Heart left ventricle (tissue), 13 donors: Measurements from ENCODE around the gene HOXD9.

ENCODE experiments used
- POLR2A ChIP-seq, 2 donors: fragments of 450-650 bp; IDR thresholded peaks; one replicate each; pipeline ENCODE4 v1.6.1; 2017; ENCODE audit warnings: antibody characterized with exemption in 2 of 2, mild to moderate bottlenecking in 2 of 2, moderate library complexity in 2 of 2
- TF ChIP-seq, protein P1 (sequence below), 12 donors: fragments of 200-600 bp; sonication (generic) in 4 of 12; IDR thresholded peaks; one replicate each; pipeline versions ENCODE4 v1.5.0 to v1.8.0; 2018 to 2022; ENCODE audit warnings: antibody characterized with exemption in 12 of 12, mild to moderate bottlenecking in 5 of 12
- donor health status: ischemic (EF 13 %, LVEDD 7.1; RV severe dilation, severe dysfunction).
- donor health status: DM: no; HTN: yes; CAD: no.
- donor health status: DM: no; HTN: no; CAD: no.
- donor health status: ischemic (EF 25% LVEDD 6.9; RV normal size, moderate dysfunction).
- donor health status: ischemic (EF 25% LVEDD 5.7; RV mildly dilated, moderate dysfunction).
- donor health status: ischemic (EF 35%, LVEDD 5.7; RV mildly dilated, moderate dysfunction).
- donor health status: nonischemic (EF 11% LVEDD 7.7; RV severe dilation, severe dysfunction).
- donor health status: DM: yes; HTN: yes; CAD: no.
- donor health status: PGD.
- donor health status: ischemic (EF 29% LVEDD 5.4; RV normal size, mild dysfunction).
- donor health status: nonischemic (EF 23%, LVEDD 6.1; RV moderate dilation, normal function).

DNA sequence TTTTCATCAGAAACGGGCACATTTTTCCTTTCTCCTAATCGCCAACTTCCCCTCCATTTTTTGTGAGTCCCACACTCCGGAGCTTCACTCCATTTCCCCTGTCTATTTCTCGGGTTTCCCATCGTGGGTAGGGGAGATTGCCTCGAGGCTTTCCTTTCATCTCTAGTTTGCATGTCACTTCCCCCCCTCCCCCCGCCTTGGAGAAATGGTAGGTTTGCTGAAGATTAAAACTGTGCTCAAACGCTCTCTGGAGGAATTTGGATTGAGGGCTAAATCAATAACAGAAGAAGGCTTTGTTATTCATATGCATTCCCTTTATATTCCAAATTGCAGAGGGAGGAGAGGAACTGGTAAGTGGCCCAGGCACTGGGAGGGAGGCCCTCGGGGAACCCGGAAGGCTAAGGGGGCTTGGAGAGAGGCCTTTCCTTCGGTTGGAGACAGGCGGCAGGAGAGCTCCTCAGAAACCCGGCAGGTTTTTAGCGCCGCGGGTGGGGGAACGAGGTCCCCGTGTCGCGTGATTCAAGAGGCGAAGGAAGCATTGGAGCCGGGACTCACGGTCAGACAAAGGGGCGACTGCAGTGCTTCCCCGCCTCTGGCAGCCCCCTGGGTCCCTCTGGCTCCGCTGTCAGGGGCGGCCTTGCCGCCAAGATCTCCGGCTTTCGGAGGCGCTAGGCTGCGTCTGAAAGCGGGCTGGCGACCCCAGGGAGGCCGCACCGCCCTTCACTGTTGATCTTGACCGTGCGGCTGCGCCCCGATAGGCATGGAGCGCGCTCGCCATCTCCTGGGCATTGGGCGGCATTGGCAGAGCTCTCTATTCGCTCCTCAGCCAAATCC lies 25.3 kb upstream of the HOXD9 start:
- no peak for TF ChIP-seq POLR2A (IDR thresholded peaks at IDR 0.05)
- TF ChIP-seq, protein P1, sequence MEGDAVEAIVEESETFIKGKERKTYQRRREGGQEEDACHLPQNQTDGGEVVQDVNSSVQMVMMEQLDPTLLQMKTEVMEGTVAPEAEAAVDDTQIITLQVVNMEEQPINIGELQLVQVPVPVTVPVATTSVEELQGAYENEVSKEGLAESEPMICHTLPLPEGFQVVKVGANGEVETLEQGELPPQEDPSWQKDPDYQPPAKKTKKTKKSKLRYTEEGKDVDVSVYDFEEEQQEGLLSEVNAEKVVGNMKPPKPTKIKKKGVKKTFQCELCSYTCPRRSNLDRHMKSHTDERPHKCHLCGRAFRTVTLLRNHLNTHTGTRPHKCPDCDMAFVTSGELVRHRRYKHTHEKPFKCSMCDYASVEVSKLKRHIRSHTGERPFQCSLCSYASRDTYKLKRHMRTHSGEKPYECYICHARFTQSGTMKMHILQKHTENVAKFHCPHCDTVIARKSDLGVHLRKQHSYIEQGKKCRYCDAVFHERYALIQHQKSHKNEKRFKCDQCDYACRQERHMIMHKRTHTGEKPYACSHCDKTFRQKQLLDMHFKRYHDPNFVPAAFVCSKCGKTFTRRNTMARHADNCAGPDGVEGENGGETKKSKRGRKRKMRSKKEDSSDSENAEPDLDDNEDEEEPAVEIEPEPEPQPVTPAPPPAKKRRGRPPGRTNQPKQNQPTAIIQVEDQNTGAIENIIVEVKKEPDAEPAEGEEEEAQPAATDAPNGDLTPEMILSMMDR (IDR thresholded peaks at IDR 0.05): peak; percentile 55 to 84 (median 74)
